Measurements from ENCODE around the gene TMEM198.

- TF ChIP-seq CTCF (IDR thresholded peaks at IDR 0.05), result no peak
- no peak for TF ChIP-seq POLR2AphosphoS5 (IDR thresholded peaks at IDR 0.05)
Observed at GRCh38 chr2:219533930-219534661, 9.7 kb upstream of the TMEM198 start.
